Renal cortical epithelial cell (primary cell): ENCODE data around the gene VPS9D1. TPM values are rescaled to one million over a fixed set of nuclear protein-coding genes. Genes with fewer than 3 reads are reported as not detected.
A peak's percentile ranks its signal among the peaks of the same experiment; 100 is the strongest.

Experiments
- DNase-seq: peaks from one replicate; pipeline ENCODE4 v3.0.0-alpha.2; 2011; ENCODE audit warnings: low read depth
- total RNA-seq: library from RNA; depleted of rRNA; stranded (reverse); fragments of >200 nt; gene quantifications from 2 replicates; pipeline ENCODE4 v1.2.3, GENCODE V29; 2014

The VPS9D1 gene
- total RNA-seq, 1 donor from 2014 or later: 12.6 TPM

DNA sequence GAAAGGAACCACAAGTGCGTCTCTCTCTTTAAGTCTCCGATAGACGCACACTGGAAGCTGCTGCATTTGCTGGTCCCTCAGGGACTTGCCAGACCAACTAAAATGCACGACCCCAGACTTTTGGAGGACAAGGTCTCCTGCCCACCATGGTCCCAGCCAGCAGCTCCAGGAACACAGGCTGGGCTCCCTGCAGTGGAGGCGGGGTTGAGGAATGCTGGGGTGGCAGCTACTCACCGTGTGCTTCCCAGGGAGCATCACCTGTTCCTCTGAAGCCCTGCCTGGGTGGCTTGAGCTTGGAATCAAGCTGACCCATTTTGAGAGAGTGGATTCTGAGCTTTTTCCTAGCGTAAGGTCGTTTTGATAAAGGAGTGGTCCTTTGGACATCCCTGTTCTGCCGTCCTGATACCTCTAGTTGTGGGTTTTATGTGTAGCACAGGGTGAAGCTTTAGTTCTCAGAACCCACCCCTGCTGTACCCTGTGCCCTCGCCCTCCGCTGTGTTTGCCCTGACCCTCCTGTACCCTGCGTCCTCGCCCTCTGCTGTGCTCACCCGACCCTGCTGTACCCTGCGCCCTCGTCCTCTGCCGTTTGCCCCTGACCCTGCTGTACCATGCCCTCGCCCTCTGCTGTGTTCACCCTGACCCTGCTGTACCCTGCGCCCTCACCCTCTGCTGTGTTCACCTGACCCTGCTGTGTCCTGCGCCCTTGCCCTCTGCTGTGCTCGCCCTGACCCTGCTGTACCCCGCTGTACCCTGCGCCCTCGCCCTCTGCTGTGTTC lies 11.6 kb upstream of the VPS9D1 start:
- DNase-seq: no peak

DNA sequence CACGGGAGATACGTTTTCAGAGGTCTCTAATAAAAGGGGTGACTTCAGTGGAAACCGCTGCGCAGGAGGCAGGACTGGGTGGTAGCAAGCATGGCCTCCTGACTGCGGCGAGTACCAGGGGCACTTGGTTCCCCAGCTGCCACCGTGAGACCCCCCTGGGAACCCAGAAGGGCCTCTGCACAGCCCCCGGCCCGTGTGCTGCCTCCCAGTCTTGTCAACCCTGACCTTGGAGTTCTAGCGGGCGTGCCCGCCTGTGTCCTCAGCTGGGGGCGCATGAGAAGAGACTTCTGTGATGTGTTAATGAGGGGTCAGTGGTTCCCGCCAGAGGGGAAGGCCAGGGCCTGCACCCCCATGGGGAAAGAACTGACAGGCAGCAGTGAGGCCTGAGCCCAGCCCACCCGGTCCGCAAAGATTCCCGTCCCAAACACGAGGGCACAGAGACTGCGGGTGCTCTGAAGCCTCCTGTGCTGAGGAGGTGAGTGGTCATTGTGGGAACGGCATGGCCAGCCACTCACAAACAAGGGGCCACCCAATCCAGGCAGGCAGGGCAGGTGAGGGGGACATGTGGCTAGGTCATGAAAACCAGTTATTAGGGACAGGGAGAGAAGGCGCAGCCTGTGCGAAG lies 10.0 kb upstream of the VPS9D1 start:
- DNase-seq: no peak

DNA sequence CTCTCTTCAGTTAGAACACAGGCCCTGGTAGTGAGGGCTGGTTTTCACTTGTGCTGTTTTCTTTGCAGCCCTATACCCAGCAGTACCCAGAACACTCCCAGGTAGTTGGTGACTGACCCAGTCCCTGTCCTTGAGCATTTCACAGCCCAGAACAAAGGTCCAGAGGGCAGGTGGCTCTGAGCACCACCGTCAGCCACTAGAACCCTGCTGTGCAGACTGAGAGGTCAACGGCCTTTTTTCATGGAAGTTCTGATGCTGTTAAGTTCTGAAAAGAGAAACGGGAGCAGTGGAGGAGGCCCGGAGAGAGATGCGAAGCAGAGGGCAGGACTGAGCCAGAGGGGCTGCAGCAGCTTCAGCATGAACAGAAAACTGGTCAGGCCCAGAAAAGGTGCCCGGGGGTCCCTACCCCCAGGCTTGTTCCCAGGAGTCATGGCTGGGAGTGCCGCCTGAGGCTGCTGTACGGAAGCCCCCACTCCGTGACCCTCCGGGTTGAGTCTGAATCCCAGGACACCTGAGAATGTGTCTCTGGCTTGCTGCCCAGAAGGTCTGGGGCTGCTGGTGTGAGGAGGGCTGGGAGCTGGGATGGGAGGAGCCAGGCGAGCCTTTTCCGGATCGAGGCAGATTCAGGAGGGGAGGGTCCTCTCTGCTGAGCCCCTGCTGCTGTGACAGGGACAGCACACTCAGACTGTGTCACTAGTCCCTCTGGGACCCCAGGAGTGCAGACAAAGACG lies 9.3 kb upstream of the VPS9D1 start:
- no peak for DNase-seq

DNA sequence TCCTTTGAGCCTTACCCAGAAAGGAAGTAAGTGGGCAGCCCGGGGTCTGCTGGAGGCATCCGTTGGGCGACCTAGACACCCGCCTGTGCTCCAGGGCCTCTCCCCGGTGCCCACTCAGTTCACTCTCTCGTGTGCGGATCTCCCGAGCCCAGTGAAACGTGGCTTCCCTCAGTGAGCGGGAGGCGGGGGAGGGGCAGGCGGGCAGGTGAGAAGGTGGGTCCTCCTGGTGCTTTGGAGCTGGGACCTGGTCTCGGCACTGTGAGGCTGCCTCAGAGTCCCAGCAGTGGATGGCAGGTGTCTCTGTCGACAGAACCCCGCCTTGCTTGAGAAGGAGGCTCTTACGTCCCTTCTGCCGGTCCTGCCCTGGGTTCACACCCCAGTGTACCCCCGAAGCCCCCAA lies 8.6 kb upstream of the VPS9D1 start:
- no peak for DNase-seq

DNA sequence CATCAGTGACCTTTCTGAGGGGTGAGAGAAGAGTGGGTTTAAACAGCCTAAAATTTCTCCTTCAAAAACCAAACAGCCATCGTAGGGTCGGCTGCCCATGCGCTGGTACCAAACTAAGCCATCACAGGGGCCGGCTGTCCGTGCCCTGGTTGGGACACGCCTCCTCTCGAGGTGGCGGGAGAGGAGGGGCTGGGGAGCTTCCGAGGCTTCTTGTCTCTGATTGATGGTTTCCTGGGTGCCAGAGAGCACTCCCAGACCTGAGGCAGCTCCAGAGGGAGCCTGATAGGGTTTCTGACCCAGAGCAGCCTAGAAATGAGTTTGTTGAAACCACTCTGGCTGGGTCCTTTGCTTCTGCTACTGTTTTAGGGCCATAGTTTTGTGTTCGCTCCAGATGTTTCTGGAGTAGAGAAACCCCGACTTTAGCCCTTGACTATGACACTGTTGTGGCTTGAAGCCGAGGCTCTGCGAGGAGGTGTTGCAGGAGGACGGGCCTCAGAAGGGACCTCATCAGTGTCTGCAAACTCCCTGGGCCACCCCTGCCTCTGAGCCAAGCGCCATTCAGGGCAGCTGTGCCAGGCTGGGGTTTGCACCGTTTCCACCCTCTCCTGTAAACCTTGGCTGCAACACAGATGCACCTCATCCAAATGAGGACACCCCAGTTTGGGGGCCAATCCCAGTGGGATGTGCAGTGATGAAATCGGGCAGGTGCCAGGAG lies 6.9 kb upstream of the VPS9D1 start:
- no peak for DNase-seq

DNA sequence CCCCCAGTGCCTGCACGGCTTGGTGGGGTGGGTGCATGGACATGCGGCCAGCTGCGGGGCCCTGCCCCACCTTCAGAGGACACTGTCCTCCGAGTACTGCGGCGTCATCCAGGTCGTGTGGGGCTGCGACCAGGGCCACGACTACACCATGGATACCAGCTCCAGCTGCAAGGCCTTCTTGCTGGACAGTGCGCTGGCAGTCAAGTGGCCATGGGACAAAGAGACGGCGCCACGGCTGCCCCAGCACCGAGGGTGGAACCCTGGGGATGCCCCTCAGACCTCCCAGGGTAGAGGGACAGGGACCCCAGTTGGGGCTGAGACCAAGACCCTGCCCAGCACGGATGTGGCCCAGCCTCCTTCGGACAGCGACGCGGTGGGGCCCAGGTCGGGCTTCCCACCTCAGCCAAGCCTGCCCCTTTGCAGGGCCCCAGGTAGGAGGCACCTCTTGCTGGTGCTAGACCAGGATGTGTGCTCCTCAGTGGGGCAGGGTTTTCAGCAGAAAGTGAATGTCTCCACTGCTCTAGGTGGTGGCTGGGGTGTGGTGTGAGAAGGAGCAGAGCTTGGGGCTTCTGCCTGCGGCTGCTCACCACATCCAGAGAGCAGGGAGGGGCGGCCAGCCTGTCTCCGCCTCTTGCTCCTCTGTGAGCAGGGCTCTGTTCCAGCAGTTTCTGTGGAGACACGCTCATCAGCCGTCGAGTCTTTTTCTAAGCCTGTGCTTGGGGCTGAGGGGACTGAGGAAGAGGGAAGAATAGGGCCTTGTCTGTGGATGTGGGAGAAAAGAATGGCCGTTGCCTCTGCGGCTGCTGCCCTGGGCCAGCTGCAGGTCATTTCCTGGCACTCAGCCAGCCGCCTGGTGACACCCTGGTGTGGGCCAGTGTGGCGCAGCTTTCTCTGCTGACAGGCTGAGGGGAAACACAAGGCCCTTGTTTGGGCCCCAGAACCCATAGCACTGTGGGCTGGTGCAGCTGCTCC lies 2.9 kb upstream of the VPS9D1 start:
- no peak for DNase-seq

DNA sequence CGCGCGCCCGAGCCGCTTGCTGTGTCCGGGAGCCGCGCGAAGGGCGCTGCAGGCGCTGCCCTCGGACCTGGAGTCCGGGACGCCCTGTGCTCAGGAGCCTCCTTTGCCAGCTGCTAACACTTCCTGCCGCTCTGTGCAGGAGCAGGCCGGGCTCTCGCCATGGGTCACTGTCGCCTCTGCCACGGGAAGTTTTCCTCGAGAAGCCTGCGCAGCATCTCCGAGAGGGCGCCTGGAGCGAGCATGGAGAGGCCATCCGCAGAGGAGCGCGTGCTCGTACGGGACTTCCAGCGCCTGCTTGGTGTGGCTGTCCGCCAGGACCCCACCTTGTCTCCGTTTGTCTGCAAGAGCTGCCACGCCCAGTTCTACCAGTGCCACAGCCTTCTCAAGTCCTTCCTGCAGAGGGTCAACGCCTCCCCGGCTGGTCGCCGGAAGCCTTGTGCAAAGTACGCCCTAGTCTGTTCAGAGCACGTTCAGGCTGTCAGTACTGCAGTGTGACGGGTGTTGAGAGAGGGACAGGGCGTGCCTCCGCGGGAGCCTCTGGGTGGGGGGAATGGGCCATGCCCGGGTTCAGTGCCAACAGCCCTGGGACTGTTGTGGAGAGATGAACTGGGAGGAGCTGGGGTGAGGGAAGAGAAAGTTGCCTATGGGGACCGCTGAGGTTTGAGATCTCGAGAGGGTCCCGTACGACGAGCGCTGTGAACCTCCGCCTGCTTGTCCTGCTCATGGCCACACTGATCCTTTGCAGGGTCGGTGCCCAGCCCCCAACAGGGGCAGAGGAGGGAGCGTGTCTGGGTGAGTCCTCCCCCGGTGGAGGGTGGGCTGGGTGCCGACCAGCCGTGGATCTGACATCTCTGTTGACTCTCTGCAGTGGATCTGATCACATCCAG lies 1.9 kb upstream of the VPS9D1 start:
- peak; percentile 49 for DNase-seq

DNA sequence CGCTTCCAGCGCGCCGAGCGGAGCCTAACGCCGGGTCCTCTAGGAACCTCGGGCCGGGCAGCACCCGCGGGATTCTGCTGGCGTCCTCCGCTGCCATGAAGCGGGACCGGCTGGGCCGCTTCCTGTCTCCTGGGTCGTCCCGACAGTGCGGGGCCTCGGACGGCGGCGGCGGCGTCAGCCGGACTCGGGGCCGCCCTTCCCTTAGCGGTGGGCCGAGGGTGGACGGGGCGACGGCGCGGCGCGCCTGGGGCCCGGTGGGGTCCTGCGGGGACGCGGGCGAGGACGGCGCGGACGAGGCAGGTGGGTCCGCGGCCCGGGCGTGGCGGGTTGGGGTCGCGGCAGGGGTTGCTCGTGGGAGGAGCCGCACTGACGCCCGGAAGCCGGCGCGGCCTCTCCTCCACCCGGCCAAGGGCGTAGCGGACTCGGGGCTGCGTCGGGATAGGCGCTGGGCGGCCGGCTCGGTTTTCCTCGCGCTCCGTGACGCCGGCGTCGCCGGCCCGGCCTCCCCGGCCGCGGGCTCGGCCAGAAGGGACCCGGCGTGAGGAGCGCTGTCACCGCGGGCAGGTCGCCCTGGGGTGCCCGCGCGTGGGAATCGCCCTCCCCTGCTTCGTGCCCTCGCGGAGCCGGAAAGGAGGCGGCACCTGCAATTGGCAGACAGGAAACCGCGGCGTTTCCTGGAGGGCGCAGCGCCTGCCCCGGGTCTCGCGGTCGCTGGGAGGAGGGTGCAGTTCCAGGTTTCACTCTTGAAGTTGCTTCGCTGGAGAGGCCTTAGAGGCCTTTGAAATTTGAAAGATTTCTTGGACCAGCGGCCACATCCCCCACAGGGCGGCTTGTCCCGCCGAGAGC lies 1.1 kb upstream of the VPS9D1 start:
- DNase-seq: peak; percentile 18

DNA sequence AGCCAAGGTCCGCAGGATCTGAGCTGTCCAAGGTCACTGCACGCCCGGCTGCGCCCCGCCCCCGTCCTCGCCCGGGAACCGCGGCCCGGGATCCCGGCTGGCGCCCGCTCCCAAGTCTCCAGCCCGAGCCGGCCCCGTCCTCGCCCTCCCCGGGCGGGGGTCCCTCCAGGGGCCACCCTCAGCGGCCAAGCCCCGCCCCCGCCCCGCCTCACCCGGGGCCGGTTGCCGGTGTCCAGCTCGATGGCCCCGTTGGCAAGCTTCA lies 216 bp downstream of the VPS9D1 start:
- no peak for DNase-seq

DNA sequence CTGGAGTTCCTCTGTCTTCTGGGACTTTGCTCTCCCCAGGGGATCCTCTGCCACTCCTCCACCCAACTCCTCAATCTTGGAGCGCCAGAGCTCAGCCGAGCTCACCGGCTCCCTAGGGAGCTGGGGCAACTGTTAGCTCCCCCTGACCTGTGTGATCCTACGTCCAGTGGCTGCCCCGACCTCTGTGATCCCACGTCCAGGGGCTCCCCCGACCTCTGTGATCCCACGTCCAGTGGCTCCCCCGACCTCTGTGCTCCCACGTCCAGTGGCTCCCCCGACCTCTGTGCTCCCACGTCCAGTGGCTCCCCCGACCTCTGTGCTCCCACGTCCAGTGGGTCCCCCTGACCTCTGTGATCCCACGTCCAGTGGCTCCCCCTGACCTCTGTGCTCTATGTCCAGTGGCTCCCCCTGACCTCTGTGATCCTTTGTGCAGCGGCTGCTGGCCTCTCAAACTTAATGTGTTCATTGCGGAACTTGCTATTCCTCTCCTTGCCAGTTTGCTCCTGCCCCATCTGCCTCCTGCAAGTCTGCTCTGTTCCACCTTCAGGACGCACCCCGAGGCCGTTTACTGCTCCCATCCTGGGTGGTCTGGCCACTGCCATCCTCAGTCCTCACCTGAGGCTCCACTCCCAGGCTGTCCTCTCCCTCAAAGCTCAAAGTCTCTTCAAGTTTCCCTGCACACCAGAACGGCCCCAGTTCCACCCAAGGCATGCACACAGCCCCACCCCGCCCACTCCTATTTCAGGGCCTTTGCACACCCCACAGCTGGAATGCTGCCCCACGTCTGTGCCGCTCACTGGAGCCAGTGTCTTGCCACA lies 2.8 kb downstream of the VPS9D1 start:
- DNase-seq: no peak

DNA sequence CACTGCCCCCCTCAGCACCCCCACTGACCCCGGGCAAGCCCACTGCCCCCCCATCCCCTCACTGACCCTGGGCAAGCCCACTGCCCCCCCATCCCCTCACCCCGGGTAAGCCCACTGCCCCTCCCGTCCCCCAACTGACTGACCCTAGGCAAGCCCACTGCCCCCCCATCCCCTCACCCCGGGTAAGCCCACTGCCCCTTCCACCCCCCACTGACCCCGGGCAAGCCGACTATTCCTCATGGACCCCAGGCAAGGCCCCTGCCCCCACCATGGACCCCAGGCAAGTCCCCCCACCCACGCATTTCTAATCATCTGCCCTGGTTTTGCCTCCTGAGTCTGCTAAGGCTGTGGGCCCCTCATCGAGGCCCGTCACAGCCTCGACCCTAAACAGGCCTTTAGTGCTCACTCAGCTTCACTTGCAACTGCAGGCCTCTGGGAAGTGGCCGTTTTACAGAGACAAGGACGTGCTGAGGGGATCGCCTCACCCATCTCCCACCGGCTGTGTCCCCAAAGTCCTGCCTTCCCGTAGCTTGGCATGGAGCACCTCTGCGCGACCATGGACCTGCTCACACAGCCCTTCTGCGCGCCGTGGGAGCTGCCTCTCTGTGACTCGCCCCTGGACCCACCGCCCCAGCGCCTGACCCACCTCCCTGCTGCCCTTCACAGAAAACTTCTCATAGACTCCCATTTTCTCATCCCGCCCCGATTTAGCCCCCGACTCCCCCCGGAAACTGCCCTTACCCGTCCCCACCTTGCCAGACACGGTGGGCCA lies 3.6 kb downstream of the VPS9D1 start:
- no peak for DNase-seq

DNA sequence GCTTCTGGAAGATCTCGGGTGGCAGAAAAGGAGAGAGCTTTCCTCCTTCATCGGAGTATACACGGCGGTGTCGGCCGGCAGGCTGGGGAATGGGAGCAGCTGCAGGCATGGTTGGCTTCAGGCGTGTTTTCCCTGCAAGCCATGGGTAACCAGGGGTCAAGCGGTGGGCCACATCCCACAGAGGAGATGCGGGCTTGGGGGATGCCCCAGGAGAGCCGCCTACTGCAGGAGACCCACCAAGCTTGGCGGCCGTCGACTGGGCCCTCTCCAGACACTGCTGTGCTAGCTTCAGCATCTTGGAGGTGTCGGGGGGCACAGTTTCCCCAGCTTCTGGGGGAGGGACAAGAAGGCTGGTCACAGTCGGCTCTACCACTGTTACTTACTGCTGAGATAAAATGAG lies 4.2 kb downstream of the VPS9D1 start:
- DNase-seq: no peak

DNA sequence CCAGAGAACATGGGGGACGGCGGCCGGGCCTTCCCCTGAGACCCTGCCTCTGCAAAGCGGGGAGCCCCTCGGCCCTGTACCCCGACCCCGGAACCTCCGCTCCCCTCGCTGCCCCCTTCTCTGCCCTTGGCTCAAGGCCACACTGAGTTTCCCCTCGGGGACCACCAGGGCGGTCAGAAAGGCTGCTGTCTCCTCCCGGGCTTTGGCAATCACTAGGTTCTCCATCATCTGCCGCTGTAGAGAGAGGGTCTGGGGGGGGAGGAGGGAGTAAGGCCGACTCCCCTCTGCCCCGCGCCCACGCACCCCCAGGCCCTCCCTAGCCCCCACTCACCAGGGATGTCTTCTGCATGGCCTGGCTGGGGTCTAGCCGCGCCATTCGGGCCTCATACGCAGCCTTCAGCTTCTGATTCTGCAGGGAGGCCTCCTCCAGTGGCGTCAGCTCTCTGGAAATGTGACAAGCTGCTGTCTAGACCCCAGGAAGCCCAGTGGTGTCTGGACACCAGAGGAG lies 8.4 kb downstream of the VPS9D1 start:
- no peak for DNase-seq

DNA sequence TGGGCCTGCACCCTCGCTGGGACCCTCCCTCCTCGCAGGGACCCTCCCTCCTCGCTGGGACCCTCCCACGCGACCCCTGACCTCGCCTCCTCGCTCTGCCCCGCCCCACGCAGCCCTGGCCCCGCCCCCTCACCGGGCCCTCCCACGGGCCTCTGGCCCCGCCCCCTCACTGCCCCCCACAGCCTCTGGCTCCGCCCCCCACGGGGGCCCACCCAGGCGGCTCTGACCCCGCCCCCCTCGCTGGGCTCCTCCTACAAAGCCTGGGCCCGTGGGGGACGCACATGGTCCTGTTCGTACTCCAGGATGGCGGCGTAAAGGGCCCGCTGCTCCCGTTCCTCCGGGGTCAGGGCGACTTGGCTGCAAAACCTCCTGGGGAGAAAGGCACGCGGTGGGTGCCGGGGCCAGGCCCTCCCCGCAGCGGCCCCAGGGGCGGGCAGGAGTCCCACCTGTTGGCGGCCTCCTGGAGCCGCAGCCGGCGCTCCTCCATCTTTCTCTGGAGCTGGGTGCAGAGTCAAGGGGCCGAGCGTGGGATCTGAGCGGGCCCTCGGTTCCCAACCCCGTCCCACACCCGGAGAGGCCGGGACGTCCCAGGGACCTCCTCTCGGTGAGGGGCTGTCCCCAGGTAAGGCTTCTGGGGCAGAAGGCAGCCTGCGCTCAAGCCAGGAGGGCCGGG lies 9.0 kb downstream of the VPS9D1 start:
- peak; percentile 16 for DNase-seq

DNA sequence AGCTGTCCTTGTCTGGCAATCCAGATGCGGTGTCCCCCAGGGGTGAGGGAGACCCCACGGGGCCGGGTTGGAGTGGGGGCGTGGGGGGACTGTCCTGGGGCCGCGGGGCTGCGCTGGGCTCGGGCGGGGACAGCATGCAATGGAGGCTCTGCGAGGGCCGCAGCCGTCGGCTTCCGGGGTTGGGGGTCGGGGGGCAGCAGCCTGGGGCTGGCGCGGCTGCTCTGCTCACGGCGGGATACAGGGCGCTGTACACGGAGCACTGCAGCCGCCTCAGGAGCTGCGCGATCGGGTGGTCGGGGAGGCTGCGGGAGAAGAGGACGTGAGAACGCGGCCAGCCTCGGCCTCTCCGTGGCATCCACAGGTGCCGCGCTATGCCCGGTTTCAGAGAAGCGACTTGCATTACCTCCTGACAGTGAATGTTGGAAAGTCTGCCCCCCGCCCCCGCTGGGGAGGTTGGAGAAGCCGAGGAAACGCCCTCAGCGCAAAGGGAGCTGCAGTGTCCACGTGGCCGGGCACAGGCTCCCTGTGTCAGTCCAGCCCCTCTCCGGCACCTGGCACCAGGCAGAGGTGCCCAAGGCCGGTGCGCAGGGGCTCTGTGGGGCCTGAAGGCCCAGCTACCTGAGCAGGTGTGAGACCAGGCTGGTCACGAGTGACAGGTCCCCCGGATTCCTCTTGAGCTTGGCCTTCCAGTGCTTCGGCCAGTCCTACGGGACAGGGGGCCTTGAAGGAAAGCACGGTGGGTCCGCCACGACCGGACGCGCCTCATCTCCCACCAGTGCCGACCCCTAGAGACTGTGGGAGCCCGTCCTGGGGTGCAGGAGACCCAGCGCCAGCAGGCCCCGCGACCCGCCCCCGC lies 9.8 kb downstream of the VPS9D1 start:
- DNase-seq: no peak
